Activated gamma-delta T cell treated with anti-CD3 and anti-CD28 coated beads, Interleukin-2, amount 50 U/mL, for 16 hours (primary cell): ENCODE measurements around the gene SAPCD2.

ENCODE experiments used
- DNase-seq: peaks from one replicate; pipeline ENCODE4 v3.0.0-alpha.2; 2020; ENCODE audit warnings: low read depth

The SAPCD2 gene

DNA sequence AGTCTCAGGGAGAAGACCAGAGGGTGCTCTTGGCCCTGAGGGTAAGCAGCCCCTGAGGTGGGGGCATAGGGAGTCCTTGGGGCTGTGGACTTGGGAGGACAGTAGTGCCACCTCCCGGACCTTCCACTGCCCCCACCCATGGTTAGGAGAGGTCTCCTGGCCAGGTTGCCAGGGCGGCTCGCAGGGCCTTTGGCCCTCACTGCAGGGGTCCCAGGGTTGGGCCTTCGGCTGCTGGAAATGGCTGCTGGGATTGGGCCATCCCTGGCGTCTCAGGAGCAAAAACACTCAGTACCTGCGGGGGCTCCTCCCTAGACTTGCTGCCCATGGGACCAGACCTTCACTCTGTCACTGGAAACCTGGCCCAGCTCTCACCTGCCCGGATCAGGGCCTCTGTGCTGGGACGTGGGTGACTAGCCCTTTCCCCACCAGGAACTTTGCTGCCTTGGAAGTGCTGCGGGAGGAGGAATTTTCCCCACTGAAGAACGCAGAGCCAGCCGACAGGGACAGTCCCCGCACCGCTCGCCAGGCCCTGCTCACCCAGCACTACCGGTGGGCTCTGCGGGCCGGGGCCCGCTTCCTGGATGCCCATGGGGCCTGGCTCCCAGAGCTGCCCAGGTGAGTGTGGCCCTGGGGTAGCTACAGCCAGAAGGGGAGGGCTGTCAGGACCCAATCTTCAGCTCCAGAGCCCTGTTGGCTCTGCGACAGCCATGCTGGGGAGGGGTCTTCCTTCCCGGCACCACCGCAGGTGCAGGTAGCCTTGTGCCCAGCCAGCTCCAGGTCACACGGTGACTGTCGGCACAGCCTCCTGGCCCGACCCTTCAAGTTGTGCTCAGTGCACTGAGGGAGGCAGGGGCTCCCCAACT is 10.1 kb upstream of the SAPCD2 start:
- DNase-seq = no peak

- DNase-seq = no peak
Observed at GRCh38 chr9:137079401-137079787, 9.0 kb upstream of the SAPCD2 start.

- DNase-seq = no peak
Observed at GRCh38 chr9:137078701-137079400, 8.5 kb upstream of the SAPCD2 start.

DNA sequence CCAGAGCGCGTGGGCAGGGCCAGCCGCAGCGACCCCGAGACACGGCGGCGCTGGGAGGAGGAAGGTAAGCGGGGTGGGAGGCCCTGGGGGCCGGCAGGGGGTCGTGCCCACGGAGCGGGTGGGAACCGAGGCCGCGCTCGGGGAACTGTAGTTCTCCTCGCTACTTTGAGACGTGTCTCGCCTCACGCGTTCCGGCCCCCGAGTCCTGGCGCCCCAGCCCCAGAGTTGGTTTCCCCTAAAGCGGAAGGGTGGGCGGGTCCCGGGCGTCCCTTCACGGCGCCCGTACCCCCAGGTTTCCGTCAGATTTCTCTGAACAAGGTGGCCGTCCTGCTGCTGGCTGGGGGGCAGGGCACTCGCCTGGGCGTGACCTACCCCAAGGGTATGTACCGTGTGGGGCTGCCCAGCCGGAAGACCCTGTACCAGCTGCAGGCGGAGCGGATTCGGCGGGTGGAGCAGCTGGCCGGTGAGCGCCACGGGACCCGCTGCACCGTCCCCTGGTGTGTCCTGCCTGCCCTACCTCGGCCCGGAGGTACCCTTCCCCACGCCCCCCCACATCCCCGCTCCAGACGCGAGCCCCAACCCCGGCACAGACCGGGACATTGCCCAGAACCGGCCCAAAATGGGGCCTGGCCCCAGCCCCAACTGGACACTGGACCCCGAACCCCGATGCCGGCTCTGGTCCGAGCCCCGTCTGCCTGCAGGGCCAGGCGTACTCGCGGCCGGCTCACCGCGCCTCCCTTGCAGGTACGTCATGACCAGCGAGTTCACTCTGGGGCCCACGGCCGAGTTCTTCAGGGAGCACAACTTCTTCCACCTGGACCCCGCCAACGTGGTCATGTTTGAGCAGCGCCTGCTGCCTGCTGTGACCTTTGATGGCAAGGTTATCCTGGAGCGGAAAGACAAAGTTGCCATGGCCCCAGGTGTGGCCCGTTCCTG is 7.7 kb upstream of the SAPCD2 start:
- DNase-seq = peak; percentile 25

DNA sequence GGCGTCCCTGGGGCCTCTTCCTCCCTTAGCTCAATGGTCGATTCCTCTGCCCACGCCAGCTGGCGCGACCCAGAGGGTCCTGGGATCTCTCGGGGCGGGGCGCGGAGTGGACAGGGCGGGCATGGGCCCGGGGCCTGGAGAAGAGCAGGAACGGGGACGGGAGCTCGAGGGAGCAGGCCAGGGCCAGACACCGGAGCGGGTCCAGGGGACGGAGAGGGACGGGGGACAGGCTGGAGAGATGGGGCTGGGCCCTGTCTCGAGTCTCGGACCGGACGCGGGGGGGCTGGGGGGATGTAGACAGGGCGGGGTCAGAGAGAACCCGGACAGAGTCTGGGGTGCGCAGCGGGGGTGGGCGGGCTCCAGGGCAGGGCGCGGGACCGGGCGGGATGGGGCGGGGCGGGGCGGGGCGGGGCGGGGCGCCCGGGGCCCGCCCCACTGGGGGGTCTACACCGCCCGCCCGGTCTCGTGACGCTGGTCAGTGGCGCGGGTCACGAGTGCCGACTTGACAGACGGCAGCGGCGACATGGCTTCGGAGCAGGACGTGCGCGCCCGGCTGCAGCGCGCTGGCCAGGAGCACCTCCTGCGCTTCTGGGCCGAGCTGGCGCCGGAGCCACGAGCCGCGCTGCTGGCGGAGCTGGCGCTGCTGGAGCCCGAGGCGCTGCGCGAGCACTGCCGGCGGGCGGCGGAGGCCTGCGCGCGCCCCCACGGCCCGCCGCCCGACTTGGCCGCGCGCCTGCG is 6.8 kb upstream of the SAPCD2 start, which contains the start of gene UAP1L1:
TSS of gene UAP1L1 (plus strand) at position 508 of the 738 bp plus-strand sequence. CDS start at position 524, 16 bp downstream.
- peak; percentile 20 for DNase-seq

DNA sequence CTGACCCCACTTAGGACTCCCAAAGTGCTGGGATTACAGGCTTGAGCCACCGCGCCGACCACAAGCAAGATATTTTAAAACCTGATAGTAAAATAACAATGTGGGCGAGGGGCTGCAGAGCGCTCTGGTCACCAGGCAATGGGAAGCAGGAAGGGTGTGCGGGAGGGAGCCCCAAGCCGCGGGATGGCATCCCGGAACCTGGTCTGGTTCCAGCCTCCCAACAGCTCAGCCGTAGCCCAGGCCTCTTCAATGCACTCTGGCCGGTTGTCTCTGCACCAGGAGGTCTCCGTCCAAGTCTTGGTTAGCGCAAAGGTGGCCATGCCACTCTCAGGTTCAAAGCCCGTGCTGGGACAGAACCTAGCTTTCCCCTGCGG is 6.3 kb upstream of the SAPCD2 start:
- DNase-seq = no peak

DNA sequence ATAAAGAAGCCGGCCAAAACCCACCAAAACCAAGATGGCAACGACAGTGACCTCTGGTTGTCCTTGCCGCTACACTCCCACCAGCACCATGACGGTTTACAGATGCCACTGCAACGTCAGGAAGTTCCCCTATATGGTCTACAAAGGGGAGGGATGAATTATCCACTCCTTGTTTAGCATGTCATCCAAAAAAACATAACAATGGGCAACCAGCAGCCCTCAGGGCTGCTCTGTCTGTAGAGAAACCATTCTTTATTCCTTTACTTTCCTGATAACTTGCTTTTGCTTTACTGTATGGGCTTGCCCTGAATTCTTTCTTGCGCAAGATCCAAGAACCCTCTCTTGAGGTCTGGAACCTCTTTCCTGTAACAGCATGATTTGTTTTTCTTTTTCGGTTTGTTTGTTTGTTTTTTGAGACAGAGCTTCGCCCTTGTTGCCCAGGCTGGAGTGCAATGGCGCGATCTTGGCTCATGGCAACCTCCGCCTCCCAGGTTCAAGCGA is 5.0 kb upstream of the SAPCD2 start:
- DNase-seq = no peak

GRCh38 chr9:137074657-137075274 is 4.4 kb upstream of the SAPCD2 start:
- no peak for DNase-seq

GRCh38 chr9:137073992-137074399 is 3.6 kb upstream of the SAPCD2 start:
- no peak for DNase-seq

- DNase-seq = no peak
Observed at GRCh38 chr9:137071282-137071681, 925 bp upstream of the SAPCD2 start.

DNA sequence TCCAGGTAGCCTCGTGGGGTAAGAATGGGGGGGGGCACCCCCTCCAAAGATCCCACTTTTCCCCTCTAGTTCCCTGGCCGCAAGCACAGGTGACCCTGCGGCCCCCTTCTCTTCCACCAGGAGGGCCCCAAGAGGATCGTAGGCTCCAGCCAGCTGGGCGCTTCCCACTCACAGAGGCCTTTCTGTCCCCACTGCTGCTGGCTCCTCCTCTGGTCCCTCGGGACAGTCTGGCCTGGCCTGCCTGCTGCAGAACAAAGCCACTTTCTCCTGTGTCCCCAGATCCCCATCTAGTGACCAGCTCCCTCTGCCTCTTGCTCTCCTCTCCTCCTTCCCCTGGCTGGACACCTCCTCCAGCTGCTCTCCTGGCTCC is 534 bp upstream of the SAPCD2 start:
- DNase-seq = no peak

DNA sequence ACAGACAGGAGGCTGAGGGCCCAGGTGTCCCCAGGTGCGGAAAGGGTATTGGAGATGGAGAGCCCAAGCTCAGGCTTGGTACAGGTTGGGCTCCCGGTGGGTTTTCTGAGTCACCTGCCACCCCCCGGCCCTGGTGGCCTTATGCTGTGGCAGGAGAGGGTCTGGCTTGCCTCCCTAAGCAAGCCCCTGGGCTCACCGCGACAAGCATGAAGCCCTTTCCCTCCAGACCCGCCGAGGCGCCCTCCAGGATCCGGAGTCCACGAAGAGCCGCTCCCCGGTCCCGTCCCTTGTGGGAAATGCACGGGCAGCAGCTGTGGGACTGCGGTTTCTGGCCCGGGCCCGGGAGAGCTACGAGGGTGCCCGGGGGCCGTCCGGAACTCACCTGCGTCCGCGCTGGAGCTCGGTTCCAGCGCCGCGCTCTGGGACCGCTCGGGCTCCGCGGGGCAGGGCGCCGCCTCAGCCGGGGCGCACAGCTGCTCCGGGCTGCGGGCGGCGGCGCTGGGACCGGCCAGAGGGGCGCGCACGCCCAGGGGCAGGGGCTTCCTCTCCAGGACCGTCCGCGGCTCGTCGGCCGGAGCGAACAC is 757 bp downstream of the SAPCD2 start:
- no peak for DNase-seq

DNA sequence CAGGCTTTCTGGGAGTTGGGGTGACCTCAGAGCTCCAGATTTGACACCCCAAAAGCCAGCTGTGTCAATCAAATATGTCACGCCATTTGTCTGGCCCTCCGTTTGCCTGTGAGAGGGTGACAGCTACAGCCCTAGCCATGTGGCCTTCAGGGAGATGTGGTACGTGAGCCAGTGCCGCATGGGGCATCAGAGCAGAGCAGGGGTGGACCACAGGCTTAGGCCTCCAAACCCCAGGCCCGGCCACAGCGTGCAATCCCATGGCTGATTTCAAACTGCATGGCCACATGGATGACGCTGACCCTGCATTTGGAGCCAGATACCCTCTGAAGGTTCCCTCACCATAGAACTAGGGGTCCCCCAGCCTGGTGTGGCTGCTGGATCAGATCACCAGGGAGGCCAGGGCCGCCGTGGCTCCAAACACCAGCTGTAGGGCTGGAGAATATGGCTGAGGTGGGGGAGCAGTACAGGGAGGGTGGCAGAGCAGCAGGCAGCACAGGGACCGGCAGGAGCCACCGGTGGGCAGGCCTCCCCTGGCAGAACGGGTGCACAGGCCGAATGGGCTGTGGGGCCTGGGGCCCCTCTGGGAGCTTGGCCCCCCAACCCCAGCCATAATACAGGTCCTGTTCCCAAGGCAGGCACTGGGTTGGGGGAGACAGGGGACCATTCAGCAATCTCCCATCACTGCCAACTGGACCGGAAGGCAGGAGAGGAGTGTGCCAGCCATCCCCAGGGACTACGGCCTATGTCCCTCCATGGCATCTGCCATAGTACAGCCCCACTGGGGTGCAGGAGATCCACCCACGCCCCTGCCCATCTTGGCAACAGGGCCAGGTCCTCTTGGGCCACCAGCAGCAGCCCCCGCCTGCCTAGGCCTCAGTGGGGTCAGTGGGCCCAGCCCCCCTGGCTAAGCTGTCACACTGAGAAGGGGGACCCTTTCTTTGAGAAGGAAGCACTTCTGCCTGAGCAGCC is 1.5 kb downstream of the SAPCD2 start:
- DNase-seq = no peak

GRCh38 chr9:137067860-137068538 is 2.4 kb downstream of the SAPCD2 start:
- peak; percentile 78 for DNase-seq

GRCh38 chr9:137066096-137066861 is 4.1 kb downstream of the SAPCD2 start:
- no peak for DNase-seq

DNA sequence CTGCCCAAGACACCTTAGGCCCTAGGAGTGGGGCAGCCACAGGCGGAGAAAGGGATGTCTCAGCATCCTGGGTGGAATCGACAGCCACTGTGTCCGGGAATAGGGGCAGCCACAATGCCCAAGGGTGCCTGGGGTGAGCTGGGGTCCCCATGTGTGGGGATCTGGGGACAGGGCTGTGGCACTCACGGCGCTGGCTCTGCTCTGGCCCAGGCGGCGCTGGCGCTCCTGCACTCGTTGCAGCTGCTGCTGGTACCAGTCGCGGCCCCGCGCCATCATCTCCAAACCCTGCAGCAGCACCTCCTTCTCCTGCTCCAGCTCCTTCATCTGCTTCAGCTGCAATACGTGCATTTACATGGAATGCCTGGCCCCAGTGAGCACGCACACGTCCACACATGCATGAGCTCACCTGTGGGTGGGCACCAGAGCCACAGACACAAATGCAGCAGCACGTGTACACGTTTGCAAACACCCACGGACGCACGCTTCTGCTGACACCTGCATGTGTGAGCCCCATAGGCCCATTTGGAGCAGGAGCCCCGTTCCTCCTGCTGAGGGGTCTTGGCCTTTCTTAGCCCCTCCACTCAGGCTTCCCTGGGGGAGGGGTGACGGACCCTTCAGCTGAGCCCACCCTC is 4.9 kb downstream of the SAPCD2 start:
- no peak for DNase-seq

- DNase-seq = no peak
Observed at GRCh38 chr9:137064880-137065164, 5.5 kb downstream of the SAPCD2 start.
